Measurements from ENCODE around the gene EXOC2.

GRCh38 chr6:593139-593906, 99.6 kb downstream of the EXOC2 start:
- TF ChIP-seq CTCF (IDR thresholded peaks at IDR 0.05; ENCODE audit: borderline replicate concordance, extremely low read depth, low read length, poor library complexity, severe bottlenecking) (peak; percentile 75), EZH2 (IDR thresholded peaks at IDR 0.05; ENCODE audit: borderline replicate concordance, low read depth, low read length, severe bottlenecking) (no peak)
